DND-41 (cell line): Measurements from ENCODE around the gene IMPDH1.

ENCODE experiments used
- CTCF ChIP-seq: IDR thresholded peaks from 2 replicates; pipeline ENCODE4 v1.5.1; 2012; ENCODE audit warnings: borderline replicate concordance, low read length, moderate library complexity, mild to moderate bottlenecking; ENCODE audit not compliant: poor library complexity, severe bottlenecking; ENCODE audit errors: extremely low read depth
- EZH2 ChIP-seq: IDR thresholded peaks from 3 replicates; pipeline ENCODE4 v1.6.1; 2012; ENCODE audit warnings: borderline replicate concordance, low read depth, mild to moderate bottlenecking, moderate library complexity, low read length, inconsistent platforms; ENCODE audit not compliant: severe bottlenecking

- TF ChIP-seq CTCF (no peak), EZH2 (no peak)
These were observed 56.6 kb downstream of the IMPDH1 start for GRCh38 chr7:128353189-128353588.
